ENCODE results near the gene KLHDC2. TPM values are rescaled to one million over a fixed set of nuclear protein-coding genes. Genes with fewer than 3 reads are reported as not detected.

KLHDC2 gene
- total and polyA plus RNA-seq, 2 of the 8 experiments (the other 6 are each of a cell fraction or from before 2014, with no cell fraction given), result 32.9 to 43.4 TPM

DNA sequence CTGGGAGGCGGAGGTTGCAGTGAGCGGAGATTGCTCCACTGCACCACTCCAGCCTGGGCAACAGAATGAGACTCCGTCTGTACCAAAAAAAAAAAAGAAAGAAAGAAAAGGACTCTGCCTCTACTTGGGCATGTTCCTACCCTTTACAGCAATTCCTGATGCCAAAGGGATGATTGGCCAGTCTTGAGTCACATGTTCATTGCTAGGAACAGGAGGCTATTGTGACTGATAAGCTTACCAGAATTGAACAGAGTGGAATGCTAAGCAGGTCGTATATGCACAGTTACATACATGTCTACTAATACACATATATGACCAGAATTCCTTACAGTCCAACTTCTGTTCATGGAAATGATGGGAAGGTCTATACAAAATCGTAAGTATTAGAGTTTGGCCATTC lies 40.8 kb upstream of the KLHDC2 start (continued):
- TF ChIP-seq, protein P1, sequence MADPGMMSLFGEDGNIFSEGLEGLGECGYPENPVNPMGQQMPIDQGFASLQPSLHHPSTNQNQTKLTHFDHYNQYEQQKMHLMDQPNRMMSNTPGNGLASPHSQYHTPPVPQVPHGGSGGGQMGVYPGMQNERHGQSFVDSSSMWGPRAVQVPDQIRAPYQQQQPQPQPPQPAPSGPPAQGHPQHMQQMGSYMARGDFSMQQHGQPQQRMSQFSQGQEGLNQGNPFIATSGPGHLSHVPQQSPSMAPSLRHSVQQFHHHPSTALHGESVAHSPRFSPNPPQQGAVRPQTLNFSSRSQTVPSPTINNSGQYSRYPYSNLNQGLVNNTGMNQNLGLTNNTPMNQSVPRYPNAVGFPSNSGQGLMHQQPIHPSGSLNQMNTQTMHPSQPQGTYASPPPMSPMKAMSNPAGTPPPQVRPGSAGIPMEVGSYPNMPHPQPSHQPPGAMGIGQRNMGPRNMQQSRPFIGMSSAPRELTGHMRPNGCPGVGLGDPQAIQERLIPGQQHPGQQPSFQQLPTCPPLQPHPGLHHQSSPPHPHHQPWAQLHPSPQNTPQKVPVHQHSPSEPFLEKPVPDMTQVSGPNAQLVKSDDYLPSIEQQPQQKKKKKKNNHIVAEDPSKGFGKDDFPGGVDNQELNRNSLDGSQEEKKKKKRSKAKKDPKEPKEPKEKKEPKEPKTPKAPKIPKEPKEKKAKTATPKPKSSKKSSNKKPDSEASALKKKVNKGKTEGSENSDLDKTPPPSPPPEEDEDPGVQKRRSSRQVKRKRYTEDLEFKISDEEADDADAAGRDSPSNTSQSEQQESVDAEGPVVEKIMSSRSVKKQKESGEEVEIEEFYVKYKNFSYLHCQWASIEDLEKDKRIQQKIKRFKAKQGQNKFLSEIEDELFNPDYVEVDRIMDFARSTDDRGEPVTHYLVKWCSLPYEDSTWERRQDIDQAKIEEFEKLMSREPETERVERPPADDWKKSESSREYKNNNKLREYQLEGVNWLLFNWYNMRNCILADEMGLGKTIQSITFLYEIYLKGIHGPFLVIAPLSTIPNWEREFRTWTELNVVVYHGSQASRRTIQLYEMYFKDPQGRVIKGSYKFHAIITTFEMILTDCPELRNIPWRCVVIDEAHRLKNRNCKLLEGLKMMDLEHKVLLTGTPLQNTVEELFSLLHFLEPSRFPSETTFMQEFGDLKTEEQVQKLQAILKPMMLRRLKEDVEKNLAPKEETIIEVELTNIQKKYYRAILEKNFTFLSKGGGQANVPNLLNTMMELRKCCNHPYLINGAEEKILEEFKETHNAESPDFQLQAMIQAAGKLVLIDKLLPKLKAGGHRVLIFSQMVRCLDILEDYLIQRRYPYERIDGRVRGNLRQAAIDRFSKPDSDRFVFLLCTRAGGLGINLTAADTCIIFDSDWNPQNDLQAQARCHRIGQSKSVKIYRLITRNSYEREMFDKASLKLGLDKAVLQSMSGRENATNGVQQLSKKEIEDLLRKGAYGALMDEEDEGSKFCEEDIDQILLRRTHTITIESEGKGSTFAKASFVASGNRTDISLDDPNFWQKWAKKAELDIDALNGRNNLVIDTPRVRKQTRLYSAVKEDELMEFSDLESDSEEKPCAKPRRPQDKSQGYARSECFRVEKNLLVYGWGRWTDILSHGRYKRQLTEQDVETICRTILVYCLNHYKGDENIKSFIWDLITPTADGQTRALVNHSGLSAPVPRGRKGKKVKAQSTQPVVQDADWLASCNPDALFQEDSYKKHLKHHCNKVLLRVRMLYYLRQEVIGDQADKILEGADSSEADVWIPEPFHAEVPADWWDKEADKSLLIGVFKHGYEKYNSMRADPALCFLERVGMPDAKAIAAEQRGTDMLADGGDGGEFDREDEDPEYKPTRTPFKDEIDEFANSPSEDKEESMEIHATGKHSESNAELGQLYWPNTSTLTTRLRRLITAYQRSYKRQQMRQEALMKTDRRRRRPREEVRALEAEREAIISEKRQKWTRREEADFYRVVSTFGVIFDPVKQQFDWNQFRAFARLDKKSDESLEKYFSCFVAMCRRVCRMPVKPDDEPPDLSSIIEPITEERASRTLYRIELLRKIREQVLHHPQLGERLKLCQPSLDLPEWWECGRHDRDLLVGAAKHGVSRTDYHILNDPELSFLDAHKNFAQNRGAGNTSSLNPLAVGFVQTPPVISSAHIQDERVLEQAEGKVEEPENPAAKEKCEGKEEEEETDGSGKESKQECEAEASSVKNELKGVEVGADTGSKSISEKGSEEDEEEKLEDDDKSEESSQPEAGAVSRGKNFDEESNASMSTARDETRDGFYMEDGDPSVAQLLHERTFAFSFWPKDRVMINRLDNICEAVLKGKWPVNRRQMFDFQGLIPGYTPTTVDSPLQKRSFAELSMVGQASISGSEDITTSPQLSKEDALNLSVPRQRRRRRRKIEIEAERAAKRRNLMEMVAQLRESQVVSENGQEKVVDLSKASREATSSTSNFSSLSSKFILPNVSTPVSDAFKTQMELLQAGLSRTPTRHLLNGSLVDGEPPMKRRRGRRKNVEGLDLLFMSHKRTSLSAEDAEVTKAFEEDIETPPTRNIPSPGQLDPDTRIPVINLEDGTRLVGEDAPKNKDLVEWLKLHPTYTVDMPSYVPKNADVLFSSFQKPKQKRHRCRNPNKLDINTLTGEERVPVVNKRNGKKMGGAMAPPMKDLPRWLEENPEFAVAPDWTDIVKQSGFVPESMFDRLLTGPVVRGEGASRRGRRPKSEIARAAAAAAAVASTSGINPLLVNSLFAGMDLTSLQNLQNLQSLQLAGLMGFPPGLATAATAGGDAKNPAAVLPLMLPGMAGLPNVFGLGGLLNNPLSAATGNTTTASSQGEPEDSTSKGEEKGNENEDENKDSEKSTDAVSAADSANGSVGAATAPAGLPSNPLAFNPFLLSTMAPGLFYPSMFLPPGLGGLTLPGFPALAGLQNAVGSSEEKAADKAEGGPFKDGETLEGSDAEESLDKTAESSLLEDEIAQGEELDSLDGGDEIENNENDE (IDR thresholded peaks at IDR 0.05; ENCODE audit: insufficient replicate concordance, low read length), result no peak
- TF ChIP-seq, protein P2, sequence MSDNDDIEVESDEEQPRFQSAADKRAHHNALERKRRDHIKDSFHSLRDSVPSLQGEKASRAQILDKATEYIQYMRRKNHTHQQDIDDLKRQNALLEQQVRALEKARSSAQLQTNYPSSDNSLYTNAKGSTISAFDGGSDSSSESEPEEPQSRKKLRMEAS (IDR thresholded peaks at IDR 0.05), result no peak

Data from H1 (cell line).